Ishikawa (cell line): ENCODE results near the gene IL20RB.

Source experiments
- EGR1 ChIP-seq: IDR thresholded peaks from 2 replicates; pipeline ENCODE4 v1.6.1; 2012
- EP300 ChIP-seq: IDR thresholded peaks from 2 replicates; pipeline ENCODE4 v1.6.1; 2012; ENCODE audit warnings: borderline replicate concordance
- REST ChIP-seq: IDR thresholded peaks from 2 replicates; pipeline ENCODE4 v1.6.1; 2012; ENCODE audit warnings: low read depth, mild to moderate bottlenecking
- TAF1 ChIP-seq: IDR thresholded peaks from 2 replicates; pipeline ENCODE4 v1.6.1; 2012; ENCODE audit warnings: low read depth, mild to moderate bottlenecking
- TF ChIP-seq, protein P1 (sequence below): IDR thresholded peaks from 2 replicates; pipeline ENCODE4 v1.6.1; 2012

- TF ChIP-seq EGR1 (no peak), TAF1 (no peak), REST (no peak), EP300 (no peak)
- TF ChIP-seq, protein P1, sequence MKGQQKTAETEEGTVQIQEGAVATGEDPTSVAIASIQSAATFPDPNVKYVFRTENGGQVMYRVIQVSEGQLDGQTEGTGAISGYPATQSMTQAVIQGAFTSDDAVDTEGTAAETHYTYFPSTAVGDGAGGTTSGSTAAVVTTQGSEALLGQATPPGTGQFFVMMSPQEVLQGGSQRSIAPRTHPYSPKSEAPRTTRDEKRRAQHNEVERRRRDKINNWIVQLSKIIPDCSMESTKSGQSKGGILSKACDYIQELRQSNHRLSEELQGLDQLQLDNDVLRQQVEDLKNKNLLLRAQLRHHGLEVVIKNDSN, result no peak
Observed at GRCh38 chr3:136958939-136959338, 1.2 kb downstream of the IL20RB start.
